ENCODE data around the gene PTDSS2. TPM values are rescaled to one million over a fixed set of nuclear protein-coding genes. Genes with fewer than 3 reads are reported as not detected.

The PTDSS2 gene
- total and polyA plus RNA-seq, 2 experiments from 2014 or later, result 22.7 to 145 TPM

DNA sequence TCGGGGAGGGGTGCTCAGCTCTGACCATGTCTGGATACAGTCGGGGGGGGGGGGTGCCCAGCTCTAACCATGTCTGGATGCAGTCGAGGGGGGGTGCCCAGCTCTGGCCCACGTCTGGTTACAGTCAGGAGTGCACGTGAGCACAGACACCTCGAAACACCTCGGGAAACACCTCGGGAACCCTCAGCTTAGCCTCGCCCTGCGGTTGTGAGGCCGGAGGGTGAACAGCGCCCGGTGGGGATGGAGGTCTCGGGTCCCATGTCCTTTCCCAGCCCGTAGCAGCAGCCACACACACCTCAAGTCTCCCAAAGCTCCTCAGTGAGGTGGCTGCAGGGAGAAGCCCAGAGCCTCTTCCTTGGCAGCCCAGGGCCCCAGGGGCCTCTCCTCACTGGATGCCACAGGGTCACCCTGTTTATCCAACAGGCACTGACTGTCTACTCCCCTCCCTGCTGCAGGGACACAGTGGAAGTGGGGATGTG, 37.4 kb upstream of the PTDSS2 start (continued):
- TF ChIP-seq, protein P1, sequence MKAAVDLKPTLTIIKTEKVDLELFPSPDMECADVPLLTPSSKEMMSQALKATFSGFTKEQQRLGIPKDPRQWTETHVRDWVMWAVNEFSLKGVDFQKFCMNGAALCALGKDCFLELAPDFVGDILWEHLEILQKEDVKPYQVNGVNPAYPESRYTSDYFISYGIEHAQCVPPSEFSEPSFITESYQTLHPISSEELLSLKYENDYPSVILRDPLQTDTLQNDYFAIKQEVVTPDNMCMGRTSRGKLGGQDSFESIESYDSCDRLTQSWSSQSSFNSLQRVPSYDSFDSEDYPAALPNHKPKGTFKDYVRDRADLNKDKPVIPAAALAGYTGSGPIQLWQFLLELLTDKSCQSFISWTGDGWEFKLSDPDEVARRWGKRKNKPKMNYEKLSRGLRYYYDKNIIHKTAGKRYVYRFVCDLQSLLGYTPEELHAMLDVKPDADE (IDR thresholded peaks at IDR 0.05), result no peak
- TF ChIP-seq STAT1 (IDR thresholded peaks at IDR 0.05; ENCODE audit: unreplicated experiment) (no peak), CREB1 (CRISPR knock-in tag; IDR thresholded peaks at IDR 0.05; ENCODE audit: low read depth) (no peak)
- TF ChIP-seq, protein P2, sequence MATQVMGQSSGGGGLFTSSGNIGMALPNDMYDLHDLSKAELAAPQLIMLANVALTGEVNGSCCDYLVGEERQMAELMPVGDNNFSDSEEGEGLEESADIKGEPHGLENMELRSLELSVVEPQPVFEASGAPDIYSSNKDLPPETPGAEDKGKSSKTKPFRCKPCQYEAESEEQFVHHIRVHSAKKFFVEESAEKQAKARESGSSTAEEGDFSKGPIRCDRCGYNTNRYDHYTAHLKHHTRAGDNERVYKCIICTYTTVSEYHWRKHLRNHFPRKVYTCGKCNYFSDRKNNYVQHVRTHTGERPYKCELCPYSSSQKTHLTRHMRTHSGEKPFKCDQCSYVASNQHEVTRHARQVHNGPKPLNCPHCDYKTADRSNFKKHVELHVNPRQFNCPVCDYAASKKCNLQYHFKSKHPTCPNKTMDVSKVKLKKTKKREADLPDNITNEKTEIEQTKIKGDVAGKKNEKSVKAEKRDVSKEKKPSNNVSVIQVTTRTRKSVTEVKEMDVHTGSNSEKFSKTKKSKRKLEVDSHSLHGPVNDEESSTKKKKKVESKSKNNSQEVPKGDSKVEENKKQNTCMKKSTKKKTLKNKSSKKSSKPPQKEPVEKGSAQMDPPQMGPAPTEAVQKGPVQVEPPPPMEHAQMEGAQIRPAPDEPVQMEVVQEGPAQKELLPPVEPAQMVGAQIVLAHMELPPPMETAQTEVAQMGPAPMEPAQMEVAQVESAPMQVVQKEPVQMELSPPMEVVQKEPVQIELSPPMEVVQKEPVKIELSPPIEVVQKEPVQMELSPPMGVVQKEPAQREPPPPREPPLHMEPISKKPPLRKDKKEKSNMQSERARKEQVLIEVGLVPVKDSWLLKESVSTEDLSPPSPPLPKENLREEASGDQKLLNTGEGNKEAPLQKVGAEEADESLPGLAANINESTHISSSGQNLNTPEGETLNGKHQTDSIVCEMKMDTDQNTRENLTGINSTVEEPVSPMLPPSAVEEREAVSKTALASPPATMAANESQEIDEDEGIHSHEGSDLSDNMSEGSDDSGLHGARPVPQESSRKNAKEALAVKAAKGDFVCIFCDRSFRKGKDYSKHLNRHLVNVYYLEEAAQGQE (IDR thresholded peaks at IDR 0.05; ENCODE audit: unreplicated experiment), result no peak

DNA sequence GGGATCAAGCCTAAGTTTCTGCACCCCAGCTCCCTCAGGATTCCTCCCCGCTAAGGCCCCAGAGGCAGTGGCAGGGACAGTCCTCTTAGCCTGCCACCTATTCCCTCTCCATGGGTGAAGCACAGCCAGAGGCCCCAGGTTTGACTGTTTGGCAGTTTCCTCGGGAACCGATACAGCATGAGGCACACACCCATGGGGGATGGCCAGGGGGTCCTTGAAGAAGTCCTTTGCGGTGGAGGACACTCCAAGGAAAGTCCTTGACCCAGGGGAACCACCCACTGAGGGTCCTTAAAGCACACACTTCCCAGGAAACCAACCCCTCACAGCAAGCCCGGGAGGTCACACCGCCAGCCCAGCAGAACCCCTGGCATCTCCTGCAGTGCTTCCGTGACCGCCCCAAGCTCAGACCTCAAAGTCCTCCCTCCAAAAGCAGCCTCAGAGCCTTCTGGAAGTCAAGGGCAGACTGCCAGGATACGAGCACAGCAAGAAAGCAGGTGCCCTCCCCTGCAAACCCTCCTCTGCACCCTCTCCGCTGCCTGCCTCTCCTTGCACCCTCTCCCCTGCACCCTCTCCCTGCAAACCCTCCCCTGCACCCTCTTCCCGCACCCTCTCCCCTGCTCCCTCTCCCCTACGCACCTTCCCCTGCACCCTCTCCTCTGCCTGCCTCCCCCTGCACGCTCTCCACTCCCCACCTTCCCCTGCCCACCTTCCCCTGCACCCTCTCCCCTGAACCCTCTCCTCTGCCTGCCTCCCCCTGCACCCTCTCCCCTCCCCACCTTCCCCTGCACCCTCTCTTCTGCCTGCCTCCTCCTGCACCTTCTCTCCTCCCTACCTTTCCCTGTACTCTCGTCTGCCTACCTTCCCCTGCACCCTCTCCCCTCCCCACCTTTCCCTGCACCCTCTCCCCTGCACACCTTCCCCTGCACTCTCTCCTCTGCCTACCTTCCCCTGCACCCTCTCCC, 36.7 kb upstream of the PTDSS2 start:
- H2AFZ ChIP-seq, result no peak overlapping the region
- ATAC-seq, result no peak
- H3K79me2 ChIP-seq (replicated peaks; ENCODE audit: insufficient read depth), result peaks cover 5% of the 10 kb centered on the region
- H4K20me1 ChIP-seq (replicated peaks; ENCODE audit: insufficient read depth), result no peaks in the 10 kb centered on the region; the same call in 1 of the 2 replicates
- no peaks in the 10 kb centered on the region for H3K9me2 ChIP-seq (ENCODE audit: insufficient read depth)
- H3K4me3 Mint-ChIP-seq, result no peak overlapping the region
- no peaks in the 10 kb centered on the region for H3K36me3 Mint-ChIP-seq (ENCODE audit: low read depth)
- H3K4me2 ChIP-seq, result no peak overlapping the region
- peaks cover 20% of the 10 kb centered on the region for H3K27me3 Mint-ChIP-seq (ENCODE audit: insufficient read depth, low read depth, poor library complexity)
- no peak overlapping the region for H3K27ac Mint-ChIP-seq
- peaks cover 7% of the 10 kb centered on the region; the same call in 1 of the 2 replicates for H3K4me1 ChIP-seq (ENCODE audit: insufficient read depth)
- H3F3A ChIP-seq (replicated peaks; ENCODE audit: low read depth), result peaks cover 7% of the 10 kb centered on the region
- H3K4me1 Mint-ChIP-seq, result peaks cover 26% of the 10 kb centered on the region
- H3K9me3 Mint-ChIP-seq, result no peaks in the 10 kb centered on the region
- no peaks in the 10 kb centered on the region for H3K27me3 ChIP-seq (ENCODE audit: insufficient read depth)
- no peak overlapping the region for H3K27ac ChIP-seq (ENCODE audit: low read depth)
- no peak overlapping the region for H3K4me3 ChIP-seq
- H3K36me3 ChIP-seq (ENCODE audit: insufficient read depth), result no peaks in the 10 kb centered on the region
- DNase-seq (ENCODE audit: low spot score), result no peak
- no peak for TF ChIP-seq POLR2AphosphoS5 (IDR thresholded peaks at IDR 0.05; ENCODE audit: low read depth)
- no peak for TF ChIP-seq JUNB (IDR thresholded peaks at IDR 0.05; ENCODE audit: unreplicated experiment)
- TF ChIP-seq, protein P1 (IDR thresholded peaks at IDR 0.05), result no peak
- no peak for TF ChIP-seq STAT1 (IDR thresholded peaks at IDR 0.05; ENCODE audit: unreplicated experiment)
- TF ChIP-seq, protein P3, sequence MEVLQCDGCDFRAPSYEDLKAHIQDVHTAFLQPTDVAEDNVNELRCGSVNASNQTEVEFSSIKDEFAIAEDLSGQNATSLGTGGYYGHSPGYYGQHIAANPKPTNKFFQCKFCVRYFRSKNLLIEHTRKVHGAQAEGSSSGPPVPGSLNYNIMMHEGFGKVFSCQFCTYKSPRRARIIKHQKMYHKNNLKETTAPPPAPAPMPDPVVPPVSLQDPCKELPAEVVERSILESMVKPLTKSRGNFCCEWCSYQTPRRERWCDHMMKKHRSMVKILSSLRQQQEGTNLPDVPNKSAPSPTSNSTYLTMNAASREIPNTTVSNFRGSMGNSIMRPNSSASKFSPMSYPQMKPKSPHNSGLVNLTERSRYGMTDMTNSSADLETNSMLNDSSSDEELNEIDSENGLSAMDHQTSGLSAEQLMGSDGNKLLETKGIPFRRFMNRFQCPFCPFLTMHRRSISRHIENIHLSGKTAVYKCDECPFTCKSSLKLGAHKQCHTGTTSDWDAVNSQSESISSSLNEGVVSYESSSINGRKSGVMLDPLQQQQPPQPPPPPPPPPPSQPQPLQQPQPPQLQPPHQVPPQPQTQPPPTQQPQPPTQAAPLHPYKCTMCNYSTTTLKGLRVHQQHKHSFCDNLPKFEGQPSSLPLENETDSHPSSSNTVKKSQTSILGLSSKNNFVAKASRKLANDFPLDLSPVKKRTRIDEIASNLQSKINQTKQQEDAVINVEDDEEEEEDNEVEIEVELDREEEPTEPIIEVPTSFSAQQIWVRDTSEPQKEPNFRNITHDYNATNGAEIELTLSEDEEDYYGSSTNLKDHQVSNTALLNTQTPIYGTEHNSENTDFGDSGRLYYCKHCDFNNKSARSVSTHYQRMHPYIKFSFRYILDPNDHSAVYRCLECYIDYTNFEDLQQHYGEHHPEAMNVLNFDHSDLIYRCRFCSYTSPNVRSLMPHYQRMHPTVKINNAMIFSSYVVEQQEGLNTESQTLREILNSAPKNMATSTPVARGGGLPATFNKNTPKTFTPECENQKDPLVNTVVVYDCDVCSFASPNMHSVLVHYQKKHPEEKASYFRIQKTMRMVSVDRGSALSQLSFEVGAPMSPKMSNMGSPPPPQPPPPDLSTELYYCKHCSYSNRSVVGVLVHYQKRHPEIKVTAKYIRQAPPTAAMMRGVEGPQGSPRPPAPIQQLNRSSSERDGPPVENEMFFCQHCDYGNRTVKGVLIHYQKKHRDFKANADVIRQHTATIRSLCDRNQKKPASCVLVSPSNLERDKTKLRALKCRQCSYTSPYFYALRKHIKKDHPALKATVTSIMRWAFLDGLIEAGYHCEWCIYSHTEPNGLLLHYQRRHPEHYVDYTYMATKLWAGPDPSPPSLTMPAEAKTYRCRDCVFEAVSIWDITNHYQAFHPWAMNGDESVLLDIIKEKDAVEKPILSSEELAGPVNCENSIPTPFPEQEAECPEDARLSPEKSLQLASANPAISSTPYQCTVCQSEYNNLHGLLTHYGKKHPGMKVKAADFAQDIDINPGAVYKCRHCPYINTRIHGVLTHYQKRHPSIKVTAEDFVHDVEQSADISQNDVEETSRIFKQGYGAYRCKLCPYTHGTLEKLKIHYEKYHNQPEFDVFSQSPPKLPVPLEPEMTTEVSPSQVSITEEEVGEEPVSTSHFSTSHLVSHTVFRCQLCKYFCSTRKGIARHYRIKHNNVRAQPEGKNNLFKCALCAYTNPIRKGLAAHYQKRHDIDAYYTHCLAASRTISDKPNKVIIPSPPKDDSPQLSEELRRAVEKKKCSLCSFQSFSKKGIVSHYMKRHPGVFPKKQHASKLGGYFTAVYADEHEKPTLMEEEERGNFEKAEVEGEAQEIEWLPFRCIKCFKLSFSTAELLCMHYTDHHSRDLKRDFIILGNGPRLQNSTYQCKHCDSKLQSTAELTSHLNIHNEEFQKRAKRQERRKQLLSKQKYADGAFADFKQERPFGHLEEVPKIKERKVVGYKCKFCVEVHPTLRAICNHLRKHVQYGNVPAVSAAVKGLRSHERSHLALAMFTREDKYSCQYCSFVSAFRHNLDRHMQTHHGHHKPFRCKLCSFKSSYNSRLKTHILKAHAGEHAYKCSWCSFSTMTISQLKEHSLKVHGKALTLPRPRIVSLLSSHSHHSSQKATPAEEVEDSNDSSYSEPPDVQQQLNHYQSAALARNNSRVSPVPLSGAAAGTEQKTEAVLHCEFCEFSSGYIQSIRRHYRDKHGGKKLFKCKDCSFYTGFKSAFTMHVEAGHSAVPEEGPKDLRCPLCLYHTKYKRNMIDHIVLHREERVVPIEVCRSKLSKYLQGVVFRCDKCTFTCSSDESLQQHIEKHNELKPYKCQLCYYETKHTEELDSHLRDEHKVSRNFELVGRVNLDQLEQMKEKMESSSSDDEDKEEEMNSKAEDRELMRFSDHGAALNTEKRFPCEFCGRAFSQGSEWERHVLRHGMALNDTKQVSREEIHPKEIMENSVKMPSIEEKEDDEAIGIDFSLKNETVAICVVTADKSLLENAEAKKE (CRISPR knock-in tag; IDR thresholded peaks at IDR 0.05), result no peak
- TF ChIP-seq CREB1 (CRISPR knock-in tag; IDR thresholded peaks at IDR 0.05; ENCODE audit: low read depth), result no peak

All from GM23338 (cell line).